HEK293 (cell line): ENCODE results near the gene ACSS2.

ENCODE experiments used
- EGR2 ChIP-seq: fragments of 450-650 bp; formaldehyde crosslinking; IDR thresholded peaks from 2 replicates; pipeline ENCODE4 v1.5.1; 2016; ENCODE audit warnings: low read depth, missing biosample characterization, missing genetic modification characterization
- FEZF1 ChIP-seq: fragments of 450-650 bp; formaldehyde crosslinking; IDR thresholded peaks from 2 replicates; pipeline ENCODE4 v1.5.1; 2016; ENCODE audit warnings: missing biosample characterization, missing genetic modification characterization
- KLF1 ChIP-seq: fragments of 450-650 bp; formaldehyde crosslinking; IDR thresholded peaks from 2 replicates; pipeline ENCODE4 v1.5.1; 2016; ENCODE audit warnings: missing biosample characterization, missing genetic modification characterization
- KLF9 ChIP-seq: fragments of 450-650 bp; formaldehyde crosslinking; IDR thresholded peaks from 2 replicates; pipeline ENCODE4 v1.5.1; 2016; ENCODE audit warnings: missing biosample characterization, missing genetic modification characterization, low read depth
- SCRT1 ChIP-seq: fragments of 450-650 bp; formaldehyde crosslinking; IDR thresholded peaks from 2 replicates; pipeline ENCODE4 v1.5.1; 2016; ENCODE audit warnings: missing biosample characterization, missing genetic modification characterization, borderline replicate concordance
- SP2 ChIP-seq: fragments of 450-650 bp; formaldehyde crosslinking; IDR thresholded peaks from 2 replicates; pipeline ENCODE4 v1.5.1; 2016; ENCODE audit warnings: missing biosample characterization, missing genetic modification characterization
- SP3 ChIP-seq: fragments of 450-650 bp; formaldehyde crosslinking; IDR thresholded peaks from 2 replicates; pipeline ENCODE4 v1.5.1; 2016; ENCODE audit warnings: missing biosample characterization, missing genetic modification characterization
- WT1 ChIP-seq: fragments of 450-650 bp; formaldehyde crosslinking; IDR thresholded peaks from 2 replicates; pipeline ENCODE4 v1.5.1; 2016; ENCODE audit warnings: missing biosample characterization, missing genetic modification characterization
- ZEB2 ChIP-seq: fragments of 450-650 bp; formaldehyde crosslinking; IDR thresholded peaks from 2 replicates; pipeline ENCODE4 v1.5.1; 2016; ENCODE audit warnings: missing biosample characterization, missing genetic modification characterization
- ZFP37 ChIP-seq: fragments of 450-650 bp; formaldehyde crosslinking; IDR thresholded peaks from 2 replicates; pipeline ENCODE4 v1.5.1; 2016; ENCODE audit warnings: missing biosample characterization, missing genetic modification characterization
- ZFP69B ChIP-seq: fragments of 450-650 bp; formaldehyde crosslinking; IDR thresholded peaks from 2 replicates; pipeline ENCODE4 v1.5.1; 2016; ENCODE audit warnings: missing biosample characterization, missing genetic modification characterization
- ZNF133 ChIP-seq: fragments of 450-650 bp; formaldehyde crosslinking; IDR thresholded peaks from 2 replicates; pipeline ENCODE4 v1.5.1; 2016; ENCODE audit warnings: missing biosample characterization, missing genetic modification characterization
- ZNF24 ChIP-seq: fragments of 450-650 bp; formaldehyde crosslinking; IDR thresholded peaks from 2 replicates; pipeline ENCODE4 v1.5.1; 2016; ENCODE audit warnings: missing biosample characterization, missing genetic modification characterization
- ZNF335 ChIP-seq: fragments of 450-650 bp; formaldehyde crosslinking; conservative IDR thresholded peaks from 2 replicates; pipeline ENCODE4 v1.5.1; 2016; ENCODE audit warnings: missing biosample characterization, missing genetic modification characterization
- ZNF544 ChIP-seq: fragments of 450-650 bp; formaldehyde crosslinking; IDR thresholded peaks from 2 replicates; pipeline ENCODE4 v1.5.0; 2017; ENCODE audit warnings: missing biosample characterization, missing genetic modification characterization
- ZNF561 ChIP-seq: fragments of 450-650 bp; IDR thresholded peaks from 2 replicates; pipeline ENCODE4 v1.5.1; 2018; ENCODE audit warnings: missing biosample characterization, missing genetic modification characterization, borderline replicate concordance
- ZNF623 ChIP-seq: fragments of 450-650 bp; formaldehyde crosslinking; IDR thresholded peaks from 2 replicates; pipeline ENCODE4 v1.5.1; 2016; ENCODE audit warnings: missing biosample characterization, missing genetic modification characterization
- ZNF707 ChIP-seq: fragments of 450-650 bp; formaldehyde crosslinking; IDR thresholded peaks from 2 replicates; pipeline ENCODE4 v1.5.1; 2016; ENCODE audit warnings: missing biosample characterization, missing genetic modification characterization
- ZNF776 ChIP-seq: fragments of 450-650 bp; formaldehyde crosslinking; IDR thresholded peaks from 2 replicates; pipeline ENCODE4 v1.5.0; 2017; ENCODE audit warnings: missing biosample characterization, missing genetic modification characterization, borderline replicate concordance
- ZNF792 ChIP-seq: fragments of 450-650 bp; formaldehyde crosslinking; IDR thresholded peaks from 2 replicates; pipeline ENCODE4 v1.5.1; 2016; ENCODE audit warnings: missing biosample characterization, missing genetic modification characterization
- ZNF837 ChIP-seq: fragments of 450-650 bp; formaldehyde crosslinking; IDR thresholded peaks from 2 replicates; pipeline ENCODE4 v1.5.1; 2016; ENCODE audit warnings: missing biosample characterization, missing genetic modification characterization
- ZXDB ChIP-seq: fragments of 450-650 bp; formaldehyde crosslinking; IDR thresholded peaks from 2 replicates; pipeline ENCODE4 v1.5.1; 2016; ENCODE audit warnings: missing biosample characterization, missing genetic modification characterization
- TF ChIP-seq, protein P1 (sequence below): fragments of 450-650 bp; formaldehyde crosslinking; IDR thresholded peaks from 2 replicates; pipeline ENCODE4 v1.5.1; 2016; ENCODE audit warnings: missing biosample characterization, missing genetic modification characterization
- TF ChIP-seq, protein P2 (sequence below): fragments of 450-650 bp; IDR thresholded peaks from 2 replicates; pipeline ENCODE4 v1.5.1; 2018; ENCODE audit warnings: missing biosample characterization, mild to moderate bottlenecking, missing genetic modification characterization
- TF ChIP-seq, protein P3 (sequence below): fragments of 450-650 bp; formaldehyde crosslinking; IDR thresholded peaks from 2 replicates; pipeline ENCODE4 v1.5.1; 2016; ENCODE audit warnings: missing biosample characterization, missing genetic modification characterization
- TF ChIP-seq, protein P4 (sequence below): fragments of 450-650 bp; formaldehyde crosslinking; IDR thresholded peaks from 2 replicates; pipeline ENCODE4 v1.5.1; 2016; ENCODE audit warnings: missing biosample characterization, missing genetic modification characterization
- TF ChIP-seq, protein P5 (sequence below): fragments of 450-650 bp; formaldehyde crosslinking; IDR thresholded peaks from 2 replicates; pipeline ENCODE4 v1.5.1; 2016; ENCODE audit warnings: missing biosample characterization, missing genetic modification characterization
- TF ChIP-seq, protein P6 (sequence below): fragments of 450-650 bp; formaldehyde crosslinking; IDR thresholded peaks from 2 replicates; pipeline ENCODE4 v1.5.1; 2016; ENCODE audit warnings: missing biosample characterization, missing genetic modification characterization

The ACSS2 gene

DNA sequence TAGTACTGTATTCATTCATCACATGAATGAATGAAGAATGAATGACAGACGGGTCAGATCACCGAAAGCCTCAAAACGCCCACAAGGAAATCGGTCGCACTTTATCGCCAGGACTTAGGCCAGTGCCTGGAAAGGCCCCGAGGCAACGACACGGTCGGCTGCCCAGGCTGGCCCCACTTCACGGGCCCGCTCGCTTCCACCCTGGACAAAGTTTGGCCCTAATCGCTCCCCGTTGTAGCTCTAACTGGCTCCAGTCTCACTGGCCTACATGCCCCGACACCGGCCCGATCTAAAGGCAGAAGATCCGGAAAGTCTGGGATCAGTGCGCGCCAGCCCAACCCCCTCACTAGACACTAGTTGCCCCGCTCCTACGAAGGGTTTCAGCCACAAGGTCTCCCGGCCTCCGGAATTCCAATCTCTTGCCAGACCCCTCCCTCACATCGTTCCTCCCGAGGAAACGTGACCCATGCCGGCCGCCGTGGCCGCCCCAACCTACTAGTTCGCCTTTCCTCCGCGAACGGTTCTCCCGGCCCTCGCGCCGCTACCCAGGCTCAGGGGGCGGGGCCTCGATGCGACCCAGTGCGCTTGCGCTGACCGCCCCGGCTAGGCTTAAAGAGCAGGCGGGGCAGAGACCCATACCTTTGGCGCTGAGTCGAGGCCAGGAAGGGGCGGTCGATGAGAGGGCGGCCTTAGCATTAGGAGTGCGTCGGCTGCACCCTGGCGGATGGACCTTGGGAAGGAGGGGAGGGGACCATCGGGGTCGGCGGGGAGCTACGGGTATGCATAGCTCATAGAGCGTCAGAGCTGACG, 79.0 kb downstream of the ACSS2 start, which contains the start of the genes GSS and MYH7B (continued):
- TF ChIP-seq, protein P1, sequence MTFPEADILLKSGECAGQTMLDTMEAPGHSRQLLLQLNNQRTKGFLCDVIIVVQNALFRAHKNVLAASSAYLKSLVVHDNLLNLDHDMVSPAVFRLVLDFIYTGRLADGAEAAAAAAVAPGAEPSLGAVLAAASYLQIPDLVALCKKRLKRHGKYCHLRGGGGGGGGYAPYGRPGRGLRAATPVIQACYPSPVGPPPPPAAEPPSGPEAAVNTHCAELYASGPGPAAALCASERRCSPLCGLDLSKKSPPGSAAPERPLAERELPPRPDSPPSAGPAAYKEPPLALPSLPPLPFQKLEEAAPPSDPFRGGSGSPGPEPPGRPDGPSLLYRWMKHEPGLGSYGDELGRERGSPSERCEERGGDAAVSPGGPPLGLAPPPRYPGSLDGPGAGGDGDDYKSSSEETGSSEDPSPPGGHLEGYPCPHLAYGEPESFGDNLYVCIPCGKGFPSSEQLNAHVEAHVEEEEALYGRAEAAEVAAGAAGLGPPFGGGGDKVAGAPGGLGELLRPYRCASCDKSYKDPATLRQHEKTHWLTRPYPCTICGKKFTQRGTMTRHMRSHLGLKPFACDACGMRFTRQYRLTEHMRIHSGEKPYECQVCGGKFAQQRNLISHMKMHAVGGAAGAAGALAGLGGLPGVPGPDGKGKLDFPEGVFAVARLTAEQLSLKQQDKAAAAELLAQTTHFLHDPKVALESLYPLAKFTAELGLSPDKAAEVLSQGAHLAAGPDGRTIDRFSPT (tag by site-specific recombination), result peak; percentile 32; the same call in 1 of the 2 replicates
- TF ChIP-seq EGR2 (tag by site-specific recombination) (peak; percentile 62), ZNF707 (tag by site-specific recombination) (no peak), ZNF335 (peak; percentile 91), WT1 (tag by site-specific recombination) (peak; percentile 43; the same call in 1 of the 2 replicates), ZNF561 (peak; percentile 76; the same call in 1 of the 2 replicates), ZEB2 (tag by site-specific recombination) (peak; percentile 85), ZNF623 (peak; percentile 32; the same call in 1 of the 2 replicates), ZNF776 (tag by site-specific recombination) (no peak), KLF9 (tag by site-specific recombination) (peak; percentile 87), ZFP37 (tag by site-specific recombination) (peak; percentile 99), FEZF1 (tag by site-specific recombination) (0 out of 2 replicates have a peak, but pooled peaks have one; percentile 19), SP2 (tag by site-specific recombination) (peak; percentile 93), ZXDB (tag by site-specific recombination) (peak; percentile 94), ZFP69B (peak; percentile 94), ZNF792 (no peak), SP3 (tag by site-specific recombination) (peak; percentile 89), SCRT1 (tag by site-specific recombination) (no peak; the same call in 1 of the 2 replicates), ZNF837 (peak; percentile 90), ZNF24 (tag by site-specific recombination) (peak; percentile 94), ZNF133 (tag by site-specific recombination) (no peak), ZNF544 (tag by site-specific recombination) (no peak), KLF1 (tag by site-specific recombination) (peak; percentile 56)
- TF ChIP-seq, protein P2, sequence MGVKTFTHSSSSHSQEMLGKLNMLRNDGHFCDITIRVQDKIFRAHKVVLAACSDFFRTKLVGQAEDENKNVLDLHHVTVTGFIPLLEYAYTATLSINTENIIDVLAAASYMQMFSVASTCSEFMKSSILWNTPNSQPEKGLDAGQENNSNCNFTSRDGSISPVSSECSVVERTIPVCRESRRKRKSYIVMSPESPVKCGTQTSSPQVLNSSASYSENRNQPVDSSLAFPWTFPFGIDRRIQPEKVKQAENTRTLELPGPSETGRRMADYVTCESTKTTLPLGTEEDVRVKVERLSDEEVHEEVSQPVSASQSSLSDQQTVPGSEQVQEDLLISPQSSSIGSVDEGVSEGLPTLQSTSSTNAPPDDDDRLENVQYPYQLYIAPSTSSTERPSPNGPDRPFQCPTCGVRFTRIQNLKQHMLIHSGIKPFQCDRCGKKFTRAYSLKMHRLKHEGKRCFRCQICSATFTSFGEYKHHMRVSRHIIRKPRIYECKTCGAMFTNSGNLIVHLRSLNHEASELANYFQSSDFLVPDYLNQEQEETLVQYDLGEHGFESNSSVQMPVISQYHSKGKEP (tag by site-specific recombination), result no peak
- TF ChIP-seq, protein P3, sequence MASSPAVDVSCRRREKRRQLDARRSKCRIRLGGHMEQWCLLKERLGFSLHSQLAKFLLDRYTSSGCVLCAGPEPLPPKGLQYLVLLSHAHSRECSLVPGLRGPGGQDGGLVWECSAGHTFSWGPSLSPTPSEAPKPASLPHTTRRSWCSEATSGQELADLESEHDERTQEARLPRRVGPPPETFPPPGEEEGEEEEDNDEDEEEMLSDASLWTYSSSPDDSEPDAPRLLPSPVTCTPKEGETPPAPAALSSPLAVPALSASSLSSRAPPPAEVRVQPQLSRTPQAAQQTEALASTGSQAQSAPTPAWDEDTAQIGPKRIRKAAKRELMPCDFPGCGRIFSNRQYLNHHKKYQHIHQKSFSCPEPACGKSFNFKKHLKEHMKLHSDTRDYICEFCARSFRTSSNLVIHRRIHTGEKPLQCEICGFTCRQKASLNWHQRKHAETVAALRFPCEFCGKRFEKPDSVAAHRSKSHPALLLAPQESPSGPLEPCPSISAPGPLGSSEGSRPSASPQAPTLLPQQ (tag by site-specific recombination), result peak; percentile 96
- TF ChIP-seq, protein P4, sequence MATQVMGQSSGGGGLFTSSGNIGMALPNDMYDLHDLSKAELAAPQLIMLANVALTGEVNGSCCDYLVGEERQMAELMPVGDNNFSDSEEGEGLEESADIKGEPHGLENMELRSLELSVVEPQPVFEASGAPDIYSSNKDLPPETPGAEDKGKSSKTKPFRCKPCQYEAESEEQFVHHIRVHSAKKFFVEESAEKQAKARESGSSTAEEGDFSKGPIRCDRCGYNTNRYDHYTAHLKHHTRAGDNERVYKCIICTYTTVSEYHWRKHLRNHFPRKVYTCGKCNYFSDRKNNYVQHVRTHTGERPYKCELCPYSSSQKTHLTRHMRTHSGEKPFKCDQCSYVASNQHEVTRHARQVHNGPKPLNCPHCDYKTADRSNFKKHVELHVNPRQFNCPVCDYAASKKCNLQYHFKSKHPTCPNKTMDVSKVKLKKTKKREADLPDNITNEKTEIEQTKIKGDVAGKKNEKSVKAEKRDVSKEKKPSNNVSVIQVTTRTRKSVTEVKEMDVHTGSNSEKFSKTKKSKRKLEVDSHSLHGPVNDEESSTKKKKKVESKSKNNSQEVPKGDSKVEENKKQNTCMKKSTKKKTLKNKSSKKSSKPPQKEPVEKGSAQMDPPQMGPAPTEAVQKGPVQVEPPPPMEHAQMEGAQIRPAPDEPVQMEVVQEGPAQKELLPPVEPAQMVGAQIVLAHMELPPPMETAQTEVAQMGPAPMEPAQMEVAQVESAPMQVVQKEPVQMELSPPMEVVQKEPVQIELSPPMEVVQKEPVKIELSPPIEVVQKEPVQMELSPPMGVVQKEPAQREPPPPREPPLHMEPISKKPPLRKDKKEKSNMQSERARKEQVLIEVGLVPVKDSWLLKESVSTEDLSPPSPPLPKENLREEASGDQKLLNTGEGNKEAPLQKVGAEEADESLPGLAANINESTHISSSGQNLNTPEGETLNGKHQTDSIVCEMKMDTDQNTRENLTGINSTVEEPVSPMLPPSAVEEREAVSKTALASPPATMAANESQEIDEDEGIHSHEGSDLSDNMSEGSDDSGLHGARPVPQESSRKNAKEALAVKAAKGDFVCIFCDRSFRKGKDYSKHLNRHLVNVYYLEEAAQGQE (tag by site-specific recombination), result peak; percentile 39; the same call in 1 of the 2 replicates
- TF ChIP-seq, protein P5, sequence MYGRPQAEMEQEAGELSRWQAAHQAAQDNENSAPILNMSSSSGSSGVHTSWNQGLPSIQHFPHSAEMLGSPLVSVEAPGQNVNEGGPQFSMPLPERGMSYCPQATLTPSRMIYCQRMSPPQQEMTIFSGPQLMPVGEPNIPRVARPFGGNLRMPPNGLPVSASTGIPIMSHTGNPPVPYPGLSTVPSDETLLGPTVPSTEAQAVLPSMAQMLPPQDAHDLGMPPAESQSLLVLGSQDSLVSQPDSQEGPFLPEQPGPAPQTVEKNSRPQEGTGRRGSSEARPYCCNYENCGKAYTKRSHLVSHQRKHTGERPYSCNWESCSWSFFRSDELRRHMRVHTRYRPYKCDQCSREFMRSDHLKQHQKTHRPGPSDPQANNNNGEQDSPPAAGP (tag by site-specific recombination), result peak; percentile 13; the same call in 1 of the 2 replicates
- TF ChIP-seq, protein P6, sequence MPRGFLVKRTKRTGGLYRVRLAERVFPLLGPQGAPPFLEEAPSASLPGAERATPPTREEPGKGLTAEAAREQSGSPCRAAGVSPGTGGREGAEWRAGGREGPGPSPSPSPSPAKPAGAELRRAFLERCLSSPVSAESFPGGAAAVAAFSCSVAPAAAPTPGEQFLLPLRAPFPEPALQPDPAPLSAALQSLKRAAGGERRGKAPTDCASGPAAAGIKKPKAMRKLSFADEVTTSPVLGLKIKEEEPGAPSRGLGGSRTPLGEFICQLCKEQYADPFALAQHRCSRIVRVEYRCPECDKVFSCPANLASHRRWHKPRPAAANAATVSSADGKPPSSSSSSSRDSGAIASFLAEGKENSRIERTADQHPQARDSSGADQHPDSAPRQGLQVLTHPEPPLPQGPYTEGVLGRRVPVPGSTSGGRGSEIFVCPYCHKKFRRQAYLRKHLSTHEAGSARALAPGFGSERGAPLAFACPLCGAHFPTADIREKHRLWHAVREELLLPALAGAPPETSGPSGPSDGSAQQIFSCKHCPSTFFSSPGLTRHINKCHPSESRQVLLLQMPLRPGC (tag by site-specific recombination), result peak; percentile 49
